Activated T-cell treated with anti-CD3 and anti-CD28 coated beads for 24 hours (primary cell): ENCODE data around the gene SMIM22.
A peak's percentile ranks its signal among the peaks of the same experiment; 100 is the strongest.
"Not testable (repeated sequence)": the region's sequence is repeated elsewhere in the genome, so short reads cannot be mapped to it uniquely, and the experiment has no call there.

Source experiments
- DNase-seq: peaks from one replicate; pipeline ENCODE4 v3.0.0-alpha.2; 2020; ENCODE audit warnings: low read depth

The SMIM22 gene

DNA sequence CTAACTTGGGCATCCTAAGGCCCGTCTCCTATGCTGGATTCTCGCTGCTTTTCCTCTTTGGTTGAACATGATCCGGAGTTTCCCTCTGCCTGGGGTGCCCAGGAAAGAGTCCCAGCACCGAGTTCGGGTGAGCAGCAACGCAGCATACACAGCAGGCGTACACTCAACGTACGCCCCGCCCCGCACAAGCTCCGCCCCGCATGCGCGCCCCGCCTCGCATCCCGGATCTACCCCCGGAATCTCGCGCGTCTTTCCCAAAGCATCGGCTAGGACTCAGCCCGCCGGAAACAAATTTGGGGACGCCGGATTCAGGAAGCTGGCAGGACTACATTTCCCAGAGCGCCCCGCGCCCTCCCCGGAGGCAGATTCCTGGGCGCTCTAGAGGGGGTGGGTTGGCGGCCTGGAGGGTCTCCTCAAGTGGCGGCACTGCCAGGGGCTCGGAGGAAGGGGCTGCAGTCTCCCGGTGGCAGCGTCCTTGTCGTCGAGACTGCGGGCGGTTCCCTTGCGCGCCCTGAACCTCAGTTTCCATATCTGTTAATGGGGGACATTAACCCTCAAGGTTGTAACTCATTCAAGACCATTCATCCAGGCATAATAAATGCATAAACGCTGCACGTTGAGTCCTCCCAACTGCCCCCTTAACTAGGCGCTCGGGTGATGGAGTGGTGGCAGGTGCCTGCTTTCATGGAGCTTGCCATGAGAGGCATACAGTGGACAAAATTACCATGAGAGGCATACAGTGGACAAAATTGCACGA, 26.4 kb upstream of the SMIM22 start:
- DNase-seq = peak; percentile 90

DNA sequence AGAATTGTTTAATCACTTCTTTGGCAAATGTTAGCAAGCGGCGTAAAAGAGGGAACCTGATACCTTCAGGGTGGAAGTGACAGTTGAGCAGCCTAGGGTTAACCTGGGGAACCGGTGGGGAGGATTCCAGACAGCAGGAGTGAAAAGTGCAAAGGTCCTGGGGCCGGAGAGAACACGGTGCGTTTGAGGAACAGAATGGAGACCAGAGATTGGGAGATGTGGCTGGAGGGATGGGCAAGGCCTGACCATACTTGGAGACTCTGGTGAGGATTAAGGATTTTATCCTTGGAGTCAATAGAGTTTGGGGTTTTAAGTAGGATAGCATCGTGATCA, 25.9 kb upstream of the SMIM22 start:
- DNase-seq = no peak

DNA sequence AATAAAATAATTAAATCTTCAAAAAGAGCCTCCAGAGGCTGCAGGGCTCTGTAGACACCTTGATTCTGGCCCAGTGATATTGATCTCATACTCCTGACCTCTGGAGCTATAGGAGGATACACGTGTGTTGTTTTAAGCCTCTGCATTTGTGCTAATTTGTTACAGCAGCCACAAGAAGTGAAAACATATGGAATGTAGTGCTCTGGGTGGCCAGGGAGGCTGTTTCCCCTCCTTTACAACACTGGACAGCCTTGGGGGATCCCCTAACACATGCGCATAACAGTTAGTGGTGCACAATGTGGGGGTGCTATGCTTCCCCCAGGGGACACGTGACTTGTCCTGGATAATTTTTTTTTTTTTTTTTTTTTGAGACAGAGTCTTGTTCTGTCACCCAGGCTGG, 23.5 kb upstream of the SMIM22 start:
- DNase-seq = no peak

DNA sequence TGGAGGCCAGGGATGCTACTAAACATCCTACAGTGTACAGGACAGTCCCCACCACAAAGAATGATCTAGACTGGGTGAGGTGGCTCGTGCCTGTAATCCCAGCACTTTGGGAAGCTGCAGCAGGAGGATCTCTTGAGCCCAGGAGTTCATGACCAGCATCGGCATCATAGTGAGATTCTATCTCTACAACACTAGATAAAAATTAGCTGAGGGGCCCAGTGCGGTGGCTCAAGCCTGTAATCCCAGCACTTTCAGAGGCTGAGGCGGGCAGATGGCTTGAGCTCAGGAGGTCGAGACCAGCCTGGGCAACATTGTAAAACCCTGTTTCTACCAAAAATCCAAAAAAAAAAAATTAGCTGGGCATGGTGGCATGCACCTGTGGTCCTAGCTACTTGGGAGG, 22.8 kb upstream of the SMIM22 start:
- DNase-seq = no peak

DNA sequence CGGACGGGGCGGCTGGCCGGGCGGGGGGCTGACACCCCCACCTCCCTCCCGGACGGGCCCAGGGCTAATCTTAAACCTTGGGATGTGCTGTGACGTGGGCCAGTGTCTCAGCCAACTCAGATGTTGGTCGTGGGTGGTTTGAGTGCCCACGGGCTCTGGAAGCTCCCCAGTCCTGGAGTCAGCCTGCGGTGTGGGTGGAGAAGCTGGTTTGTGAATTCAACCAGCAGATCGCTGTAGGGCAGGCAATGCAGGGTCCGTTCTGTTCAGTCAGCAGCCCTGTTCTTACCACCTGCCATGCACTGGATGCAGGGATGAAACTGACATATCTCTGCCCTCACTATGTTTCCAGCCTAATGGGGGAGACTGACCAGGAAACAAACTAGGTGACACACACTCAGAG, 20.2 kb upstream of the SMIM22 start:
- no peak for DNase-seq

DNA sequence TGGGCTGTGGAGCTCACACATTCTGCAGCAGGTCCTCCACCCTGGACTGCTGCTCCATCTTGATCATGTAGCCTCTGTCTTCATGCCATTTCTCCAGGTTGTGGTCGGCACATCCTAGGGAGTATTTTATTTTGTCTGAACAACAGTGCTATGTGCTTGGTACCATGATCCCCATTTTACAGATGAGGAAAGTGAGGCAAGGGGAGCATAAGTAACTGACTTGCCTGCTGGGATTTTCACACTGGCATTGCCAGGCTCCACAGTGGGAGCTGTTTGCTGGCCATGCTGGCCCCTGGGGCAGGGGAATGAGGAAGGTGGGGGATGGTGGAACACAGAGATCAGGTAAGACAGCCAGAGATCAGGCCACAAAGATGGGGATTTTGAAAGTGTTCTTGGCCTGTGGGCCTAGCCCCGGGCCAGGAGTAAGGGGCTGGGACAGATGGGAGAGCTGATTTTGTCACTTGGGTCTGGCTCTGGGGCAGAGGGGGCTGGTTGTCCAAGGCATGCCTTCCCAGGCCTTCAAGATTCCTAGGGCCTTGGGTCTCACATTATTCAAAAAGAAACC, 18.9 kb upstream of the SMIM22 start:
- no peak for DNase-seq

DNA sequence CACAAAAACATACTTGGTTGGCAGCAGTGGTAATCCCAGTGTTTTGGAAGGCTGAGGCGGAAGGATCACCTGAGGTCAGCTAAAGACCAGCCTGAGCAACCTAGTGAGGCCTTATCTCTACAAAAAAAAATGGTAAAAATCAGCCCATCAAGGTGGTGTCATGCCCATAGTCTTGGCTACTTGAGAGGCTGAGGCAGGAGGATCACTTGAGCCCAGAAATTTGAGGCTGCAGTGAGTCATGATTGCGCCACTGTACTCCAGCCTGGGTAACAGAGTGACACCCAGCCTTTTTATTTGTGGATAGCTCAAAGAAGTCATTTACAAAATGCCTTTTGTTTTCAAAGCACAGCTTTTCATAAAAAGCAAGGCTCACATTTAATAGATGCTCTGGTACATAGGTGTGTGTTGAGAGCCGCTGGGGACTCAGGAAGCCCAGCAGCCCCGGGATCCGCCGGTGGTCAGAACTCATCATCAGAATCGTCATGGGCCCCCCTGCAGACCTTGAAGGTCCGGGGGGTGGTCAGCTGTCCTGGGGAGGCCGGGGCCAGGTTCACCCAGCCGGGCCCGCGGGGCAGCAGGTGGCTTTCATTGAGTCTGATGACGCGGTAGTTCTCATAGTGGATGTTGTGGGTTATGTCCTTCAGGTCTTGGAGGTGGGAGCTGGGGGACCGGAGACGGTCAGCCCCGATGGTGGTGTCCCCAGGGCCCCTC, 17.7 kb upstream of the SMIM22 start:
- no peak for DNase-seq

DNA sequence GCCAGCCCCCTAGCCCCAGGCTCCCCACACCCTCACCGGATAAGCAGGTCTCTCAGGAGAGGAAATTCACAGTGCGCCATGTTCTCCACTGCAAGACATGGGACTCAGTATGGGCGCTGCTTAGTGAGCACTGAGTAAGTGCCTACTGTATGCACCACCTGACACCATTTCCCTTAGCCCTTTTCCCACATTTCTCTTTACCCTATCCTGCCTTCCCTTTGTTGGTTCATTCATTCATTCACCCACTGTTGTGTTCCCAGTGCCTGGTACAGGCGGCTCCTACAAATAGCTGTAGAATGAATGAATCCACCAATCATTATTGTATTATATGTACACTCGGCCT, 17.1 kb upstream of the SMIM22 start:
- DNase-seq = no peak

DNA sequence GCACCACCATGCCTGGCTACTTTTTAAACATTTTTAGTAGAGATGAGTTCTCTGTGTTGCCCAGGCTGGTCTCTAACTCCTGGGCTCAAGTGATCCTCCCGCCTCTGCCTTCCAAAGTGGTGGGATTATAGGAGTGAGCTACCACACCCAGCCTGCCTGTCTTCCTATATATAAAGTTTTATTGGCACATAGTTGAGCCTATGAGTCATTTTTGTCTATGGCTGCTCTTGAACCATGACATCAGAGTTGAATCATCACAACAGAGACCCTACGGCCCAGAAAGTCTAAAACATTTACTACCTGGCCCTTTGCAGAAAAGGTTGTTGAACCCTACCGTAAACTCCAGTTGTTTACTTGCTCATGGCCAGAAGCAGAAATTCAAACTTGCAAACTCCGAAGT, 14.9 kb upstream of the SMIM22 start:
- no peak for DNase-seq

DNA sequence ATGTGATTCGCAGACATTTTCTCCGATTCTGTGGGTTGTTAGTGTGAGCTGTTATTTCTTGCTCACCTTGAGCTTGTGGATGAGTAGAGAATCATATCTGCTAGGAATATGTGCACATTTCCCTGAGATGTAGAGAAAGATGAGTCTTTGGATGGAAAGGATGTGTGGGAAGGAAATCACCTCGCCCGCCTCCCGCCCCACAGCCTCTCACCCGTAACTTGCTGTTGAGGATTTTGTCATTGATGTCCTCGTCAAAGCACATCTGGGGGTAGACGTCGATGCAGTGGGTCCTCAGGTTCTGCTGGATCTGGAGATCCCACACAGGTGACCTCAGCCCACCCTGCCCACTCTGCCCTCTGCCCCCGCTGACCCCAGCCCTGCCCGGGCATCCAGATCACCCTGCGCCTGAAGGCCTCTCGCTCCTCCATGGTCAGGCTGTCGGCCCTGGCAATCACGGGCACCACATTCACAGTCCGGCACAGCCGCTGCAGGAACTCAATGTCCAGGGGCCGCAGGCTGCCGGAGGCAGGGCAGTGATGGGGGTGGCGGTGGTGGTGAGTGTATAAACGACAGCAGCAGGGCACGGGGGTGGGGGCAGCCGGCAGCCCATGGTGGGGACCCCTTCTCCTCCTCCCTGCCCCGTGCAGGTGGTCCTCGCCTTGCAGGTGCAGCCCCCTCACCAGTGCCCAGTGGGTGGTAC, 11.8 kb upstream of the SMIM22 start:
- DNase-seq = no peak

DNA sequence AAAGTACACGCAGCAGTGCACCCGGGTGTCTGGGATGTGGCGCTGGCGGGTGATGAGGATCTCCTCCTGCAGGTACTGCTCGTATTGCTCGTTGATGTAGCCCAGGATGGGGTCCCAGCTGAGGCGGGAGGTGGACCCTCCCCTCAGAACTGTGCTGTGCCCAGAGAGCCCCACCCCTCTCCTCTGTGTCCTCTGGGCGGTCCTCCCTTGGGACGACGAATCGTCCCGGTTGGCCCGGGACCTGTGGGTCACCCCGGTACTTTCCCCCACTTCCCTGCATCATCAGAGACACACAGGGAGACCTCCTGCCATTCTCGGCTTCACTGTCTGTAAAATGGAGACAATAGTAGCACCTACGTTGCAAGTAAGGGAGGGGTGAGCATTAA, 11.2 kb upstream of the SMIM22 start:
- DNase-seq = no peak

DNA sequence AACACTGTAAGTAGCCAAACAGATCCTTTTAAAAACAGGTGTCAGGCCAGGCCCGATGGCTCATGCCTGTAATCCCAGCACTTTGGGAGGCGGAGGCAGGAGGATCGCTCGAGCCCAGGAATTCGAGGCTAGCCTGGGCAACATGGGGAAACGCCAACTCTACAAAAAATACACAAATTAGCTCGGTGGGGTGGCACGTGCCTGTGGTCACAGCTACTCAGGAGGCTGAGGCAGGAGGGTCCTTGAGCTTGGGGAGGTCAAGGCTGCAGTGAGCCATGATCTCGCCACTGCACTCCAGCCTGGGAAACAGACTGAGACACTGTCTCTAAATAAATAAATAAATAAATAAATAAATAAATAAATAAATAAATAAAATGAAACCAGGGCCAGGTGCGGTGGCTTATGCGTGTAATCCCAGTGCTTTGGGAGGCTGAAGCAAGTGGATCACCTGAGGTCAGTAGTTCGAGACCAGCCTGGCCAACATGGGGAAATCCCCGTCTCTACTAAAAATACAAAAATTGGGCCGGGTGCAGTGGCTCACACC, 10.7 kb upstream of the SMIM22 start:
- DNase-seq = not testable (repeated sequence)

DNA sequence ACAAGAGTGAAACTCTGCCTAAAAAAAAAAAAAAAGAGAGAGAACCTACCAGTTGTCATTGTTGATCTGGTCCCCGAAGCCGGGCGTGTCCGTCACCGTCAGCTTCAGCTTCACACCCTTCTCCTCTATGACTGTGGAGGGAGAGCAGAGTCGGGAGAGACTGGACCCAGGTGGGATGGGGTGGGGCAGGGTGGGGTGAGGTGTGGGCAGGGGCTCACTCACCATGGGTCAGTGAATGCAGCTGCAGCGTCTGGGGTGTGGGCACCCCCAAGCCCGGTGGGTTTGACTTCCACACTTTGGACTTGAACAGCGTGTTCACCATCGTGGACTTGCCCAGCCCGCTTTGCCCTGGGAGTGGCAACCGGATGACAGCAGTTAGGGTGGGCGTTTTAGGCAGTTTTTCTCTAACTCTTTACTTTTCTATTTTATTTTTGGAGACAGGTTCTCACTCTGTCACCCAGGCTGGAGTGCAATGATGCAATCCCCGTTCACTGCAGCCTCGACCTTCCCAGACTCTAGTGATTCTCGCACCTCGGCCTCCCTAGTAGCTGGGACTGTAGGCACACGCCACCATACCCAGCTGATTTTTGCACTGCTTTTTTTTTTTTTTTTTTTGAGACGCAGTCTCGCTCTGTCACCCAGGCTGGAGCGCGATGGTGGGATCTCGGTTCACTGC, 9.3 kb upstream of the SMIM22 start:
- DNase-seq = no peak

DNA sequence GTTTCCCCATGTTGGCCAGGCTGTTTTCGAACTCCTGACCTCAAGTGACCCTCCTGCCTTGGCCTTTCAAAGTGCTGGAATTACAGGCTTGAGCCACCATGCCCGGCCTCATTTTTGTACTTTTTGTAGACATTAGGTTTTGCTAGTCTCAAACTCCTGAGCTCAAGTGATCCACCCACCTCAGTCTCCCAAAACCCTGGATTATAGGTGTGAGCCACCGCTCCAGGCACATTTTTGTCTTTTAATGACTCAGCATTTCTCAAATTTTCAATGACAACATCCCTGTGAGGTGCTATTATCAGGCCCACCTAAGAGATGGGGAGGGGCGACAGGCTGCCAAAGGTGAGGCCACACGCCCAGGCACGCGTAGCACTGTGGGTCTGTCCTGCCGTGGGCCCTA, 8.1 kb upstream of the SMIM22 start:
- DNase-seq = no peak

DNA sequence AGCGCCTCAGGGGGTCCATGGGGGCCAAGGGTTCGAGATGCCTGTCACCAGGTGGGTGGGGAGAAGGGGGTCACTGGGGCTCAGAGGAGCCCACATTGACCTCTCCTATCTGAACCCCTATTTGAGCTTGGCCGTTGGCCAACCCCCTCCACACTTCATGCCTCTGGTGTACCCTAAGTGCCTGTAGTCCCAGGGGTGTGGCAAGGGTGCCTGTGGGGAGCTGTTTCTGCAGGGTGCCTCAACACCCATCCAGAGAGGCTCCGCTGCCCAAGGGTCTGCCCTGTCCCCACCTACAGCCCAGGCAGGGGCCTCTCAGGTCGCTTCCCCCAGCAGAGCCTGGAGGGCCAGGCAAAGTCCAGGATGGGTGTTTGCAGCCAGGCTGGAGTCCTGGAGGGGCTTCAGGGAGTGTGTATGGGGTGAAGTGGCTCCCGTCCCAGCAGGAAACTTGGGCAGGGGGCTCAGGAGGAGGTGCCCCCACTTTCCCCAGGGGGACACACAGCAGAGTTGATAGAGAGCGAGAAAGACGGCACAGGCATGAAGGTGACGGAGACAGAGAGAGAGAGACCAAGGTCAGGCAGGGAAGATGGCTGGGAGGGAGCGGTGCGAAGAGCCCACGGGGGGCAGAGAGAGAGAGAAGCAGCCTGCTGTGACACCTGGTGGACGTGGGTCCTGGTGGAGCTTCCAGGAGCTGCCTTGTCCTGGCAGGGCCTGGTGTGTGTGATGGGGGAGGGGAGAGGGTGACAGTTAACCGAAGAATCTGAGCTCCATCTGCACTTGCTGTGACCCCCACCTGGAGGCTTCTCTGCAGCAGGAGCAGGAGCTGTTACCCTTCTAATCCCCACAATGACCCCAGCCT, 7.3 kb upstream of the SMIM22 start, which contains the start of gene SEPTIN12:
Gene SEPTIN12, minus strand, starts transcription at position 719 of the 856 bp plus-strand sequence. Its CDS starts 700 bp downstream, at position 19.
- no peak for DNase-seq

DNA sequence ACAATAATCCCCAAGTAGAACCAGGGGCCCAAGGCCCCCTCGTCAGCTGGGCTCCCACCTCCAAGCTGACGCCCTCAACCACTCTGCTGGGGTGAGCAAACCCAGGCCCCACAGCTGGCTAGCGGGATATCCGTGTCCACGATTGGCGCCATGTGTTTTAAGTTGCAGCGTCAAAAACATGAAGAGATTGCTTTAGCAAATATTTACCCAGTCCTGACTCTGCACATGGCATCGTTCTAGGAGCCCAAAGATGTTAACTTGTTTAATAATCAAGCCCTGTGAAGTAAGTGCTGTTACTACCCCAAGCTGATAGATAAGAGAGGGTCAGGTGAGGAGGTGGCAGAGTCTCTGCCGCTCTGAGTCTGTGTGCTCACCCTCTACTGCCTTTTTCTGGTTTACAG, 6.7 kb upstream of the SMIM22 start:
- no peak for DNase-seq

DNA sequence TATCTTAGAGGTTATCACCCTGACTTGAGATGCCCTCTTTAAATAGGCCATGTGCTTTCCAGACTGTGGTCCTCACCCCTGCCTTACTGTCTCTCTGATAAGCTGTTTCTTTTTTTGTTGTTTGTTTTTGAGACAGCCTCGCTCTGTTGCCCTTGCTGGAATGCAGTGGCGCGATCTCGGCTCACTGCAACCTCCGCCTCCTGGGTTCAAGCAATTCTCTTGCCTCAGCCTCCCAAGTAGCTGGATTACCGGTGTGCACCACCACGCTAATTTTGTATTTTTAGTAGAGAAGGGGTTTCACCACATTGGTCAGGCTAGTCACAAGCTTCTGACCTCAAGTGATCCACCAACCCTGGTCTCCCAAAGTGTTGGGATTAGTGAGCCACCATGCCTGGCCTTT, 6.3 kb upstream of the SMIM22 start:
- DNase-seq = no peak

DNA sequence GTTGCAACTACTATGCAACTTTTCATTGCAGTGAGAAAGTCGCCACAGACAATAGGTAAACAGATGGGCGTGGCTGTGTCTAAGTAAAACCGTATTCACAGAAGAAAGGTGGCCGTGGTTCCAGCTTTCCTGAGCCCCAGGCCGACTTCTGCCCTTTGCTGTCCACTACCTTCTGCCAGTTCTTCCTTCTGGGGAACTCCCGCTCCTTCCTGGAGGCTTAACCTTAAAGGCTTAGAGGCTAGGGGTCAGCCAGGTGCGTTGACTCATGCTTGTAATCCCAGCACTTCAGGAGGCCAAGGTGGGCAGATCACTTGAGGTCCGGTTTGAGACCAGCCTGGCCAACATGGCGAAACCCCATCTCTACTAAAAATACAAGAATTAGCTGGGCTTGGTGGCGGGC, 4.9 kb upstream of the SMIM22 start:
- no peak for DNase-seq

DNA sequence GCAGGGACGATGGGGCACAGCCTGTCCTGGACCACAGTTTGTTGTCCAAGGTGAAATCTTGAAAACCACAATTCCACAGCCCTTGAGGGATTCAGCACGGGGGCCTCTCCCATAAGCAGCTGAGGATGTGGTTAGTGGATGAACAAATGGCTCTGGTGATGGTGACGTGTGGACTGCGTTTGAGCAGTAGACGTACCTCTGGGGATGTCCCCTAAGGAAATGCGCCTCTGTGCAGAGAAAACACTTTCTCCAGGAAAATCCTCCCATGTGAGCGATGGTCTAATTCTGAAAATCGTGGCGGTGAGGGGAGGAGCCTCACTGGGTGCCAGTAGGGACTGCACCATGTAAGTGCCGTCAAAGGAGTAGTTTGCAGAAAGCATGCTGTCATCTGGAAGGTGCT, 4.3 kb upstream of the SMIM22 start:
- DNase-seq = no peak

DNA sequence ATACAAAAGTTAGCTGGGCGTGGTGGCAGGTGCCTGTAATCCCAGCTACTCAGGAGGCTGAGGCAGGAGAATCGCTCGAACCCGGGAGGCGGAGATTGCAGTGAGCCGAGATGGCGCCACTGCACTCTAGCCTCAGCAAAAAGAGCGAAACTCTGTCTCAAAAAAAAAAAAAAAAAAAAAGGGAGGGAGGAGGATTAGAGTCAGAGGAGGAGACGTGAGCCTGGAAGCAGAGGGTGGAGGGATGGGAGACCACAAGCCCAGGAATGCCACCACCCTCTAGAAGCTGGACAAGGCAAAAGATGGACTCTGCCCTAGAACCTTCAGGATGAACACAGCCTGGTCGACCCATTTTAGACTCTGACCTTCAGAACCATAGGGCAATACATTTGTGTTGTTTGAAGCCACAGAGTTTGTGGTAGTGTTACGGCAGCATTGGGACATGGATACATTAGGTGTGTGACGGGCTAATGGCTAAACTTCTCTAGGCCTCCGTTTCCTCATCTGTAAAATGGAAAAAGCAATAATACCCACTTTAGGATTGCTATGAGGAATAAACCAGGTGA, 2.1 kb upstream of the SMIM22 start:
- DNase-seq = no peak
